ENCODE results near the gene TEKT3. TPM values are rescaled to one million over a fixed set of nuclear protein-coding genes. Genes with fewer than 3 reads are reported as not detected.

TEKT3 gene
- total RNA-seq, 1 experiment from 2014 or later: not detected

- H3K27ac ChIP-seq (ENCODE audit: low read depth, low read length, poor library complexity, severe bottlenecking): no peak overlapping the region
- TF ChIP-seq EZH2 (IDR thresholded peaks at IDR 0.05; ENCODE audit: borderline replicate concordance, low read depth, low read length, poor library complexity, severe bottlenecking) (no peak), CTCF (conservative IDR thresholded peaks at IDR 0.05; ENCODE audit: low read depth, low read length) (no peak)
- no peaks in the 10 kb centered on the region for H3K36me3 ChIP-seq (ENCODE audit: insufficient read depth, low read length, poor library complexity, severe bottlenecking)
- intact Hi-C loops (cut with micrococcal nuclease; ENCODE audit: unreplicated experiment): loop anchor here (10.0 kb wide), 1 partner anchor 91 kb away; no protein-coding TSS in a partner anchor
- H3K4me1 ChIP-seq (ENCODE audit: insufficient read depth, low read length, poor library complexity, severe bottlenecking): no peaks in the 10 kb centered on the region
- ChIA-PET POLR2A (ENCODE audit: low non-redundant PET) (no interaction called here), CTCF (no interaction called here)
- no peak for DNase-seq (ENCODE audit: low spot score)
- H3K27me3 ChIP-seq (replicated peaks; ENCODE audit: insufficient read depth, low read depth, low read length, poor library complexity): peaks cover 1% of the 10 kb centered on the region
- no peaks in the 10 kb centered on the region for H3K9me3 ChIP-seq (ENCODE audit: low read depth, low read length, poor library complexity, severe bottlenecking)
- no TSS peak for BruUV-seq (replicated peaks)
- no peak overlapping the region for H3K4me3 ChIP-seq (ENCODE audit: low read depth, low read length, poor library complexity, severe bottlenecking)
These were observed 67.4 kb downstream of the TEKT3 start for GRCh38 chr17:15274017-15274416.

GRCh38 chr17:15273141-15273793 lies 68.1 kb downstream of the TEKT3 start:
- BruUV-seq (replicated peaks): no TSS peak
- no peak for TF ChIP-seq EZH2 (IDR thresholded peaks at IDR 0.05; ENCODE audit: borderline replicate concordance, low read depth, low read length, poor library complexity, severe bottlenecking)
- TF ChIP-seq CTCF (conservative IDR thresholded peaks at IDR 0.05; ENCODE audit: low read depth, low read length): no peak
- POLR2A ChIA-PET (ENCODE audit: low non-redundant PET): no interaction called here
- peaks cover 9% of the 10 kb centered on the region for H3K27me3 ChIP-seq (replicated peaks; ENCODE audit: insufficient read depth, low read depth, low read length, poor library complexity)
- H3K27ac ChIP-seq (ENCODE audit: low read depth, low read length, poor library complexity, severe bottlenecking): no peak overlapping the region
- H3K9me3 ChIP-seq (ENCODE audit: low read depth, low read length, poor library complexity, severe bottlenecking): no peaks in the 10 kb centered on the region
- no peaks in the 10 kb centered on the region for H3K4me1 ChIP-seq (ENCODE audit: insufficient read depth, low read length, poor library complexity, severe bottlenecking)
- CTCF ChIA-PET: no interaction called here
- intact Hi-C loops (cut with micrococcal nuclease; ENCODE audit: unreplicated experiment): loop anchor here (10.0 kb wide), 1 partner anchor 92 kb away; no protein-coding TSS in a partner anchor
- no peak for DNase-seq (ENCODE audit: low spot score)
- no peaks in the 10 kb centered on the region for H3K36me3 ChIP-seq (ENCODE audit: insufficient read depth, low read length, poor library complexity, severe bottlenecking)
- H3K4me3 ChIP-seq (ENCODE audit: low read depth, low read length, poor library complexity, severe bottlenecking): no peak overlapping the region

GRCh38 chr17:15271741-15272140 lies 69.7 kb downstream of the TEKT3 start:
- no peaks in the 10 kb centered on the region for H3K36me3 ChIP-seq (ENCODE audit: insufficient read depth, low read length, poor library complexity, severe bottlenecking)
- no TSS peak for BruUV-seq (replicated peaks)
- H3K27me3 ChIP-seq (replicated peaks; ENCODE audit: insufficient read depth, low read depth, low read length, poor library complexity): peaks cover 10% of the 10 kb centered on the region
- no peak overlapping the region for H3K27ac ChIP-seq (ENCODE audit: low read depth, low read length, poor library complexity, severe bottlenecking)
- no peak overlapping the region for H3K4me3 ChIP-seq (ENCODE audit: low read depth, low read length, poor library complexity, severe bottlenecking)
- ChIA-PET POLR2A (ENCODE audit: low non-redundant PET) (no interaction called here), CTCF (no interaction called here)
- DNase-seq (ENCODE audit: low spot score): no peak
- no peaks in the 10 kb centered on the region for H3K9me3 ChIP-seq (ENCODE audit: low read depth, low read length, poor library complexity, severe bottlenecking)
- H3K4me1 ChIP-seq (ENCODE audit: insufficient read depth, low read length, poor library complexity, severe bottlenecking): no peaks in the 10 kb centered on the region
- TF ChIP-seq EZH2 (IDR thresholded peaks at IDR 0.05; ENCODE audit: borderline replicate concordance, low read depth, low read length, poor library complexity, severe bottlenecking): no peak
- no peak for TF ChIP-seq CTCF (conservative IDR thresholded peaks at IDR 0.05; ENCODE audit: low read depth, low read length)
- intact Hi-C loops (cut with micrococcal nuclease; ENCODE audit: unreplicated experiment): loop anchor here (10.0 kb wide), 1 partner anchor 93 kb away; no protein-coding TSS in a partner anchor

All from A673 (cell line).